Ishikawa (cell line): ENCODE data around the gene TMEM254.

Experiments used
- CEBPB ChIP-seq: IDR thresholded peaks from 2 replicates; pipeline ENCODE4 v1.6.1; 2012
- CREB1 ChIP-seq: IDR thresholded peaks from 2 replicates; pipeline ENCODE4 v1.6.1; 2012; ENCODE audit warnings: low read depth
- EGR1 ChIP-seq: IDR thresholded peaks from 2 replicates; pipeline ENCODE4 v1.6.1; 2012
- EP300 ChIP-seq: IDR thresholded peaks from 2 replicates; pipeline ENCODE4 v1.6.1; 2012; ENCODE audit warnings: borderline replicate concordance
- FOXM1 ChIP-seq: IDR thresholded peaks from 2 replicates; pipeline ENCODE4 v1.6.1; 2012; ENCODE audit warnings: low read depth, borderline replicate concordance
- MAX ChIP-seq: IDR thresholded peaks from 2 replicates; pipeline ENCODE4 v1.6.1; 2012
- NFIC ChIP-seq: IDR thresholded peaks from 2 replicates; pipeline ENCODE4 v1.6.1; 2012
- RAD21 ChIP-seq: IDR thresholded peaks from 2 replicates; pipeline ENCODE4 v1.6.1; 2012; ENCODE audit warnings: low read depth
- REST ChIP-seq: IDR thresholded peaks from 2 replicates; pipeline ENCODE4 v1.6.1; 2012; ENCODE audit warnings: low read depth, mild to moderate bottlenecking
- TAF1 ChIP-seq: IDR thresholded peaks from 2 replicates; pipeline ENCODE4 v1.6.1; 2012; ENCODE audit warnings: low read depth, mild to moderate bottlenecking
- TCF12 ChIP-seq: IDR thresholded peaks from 2 replicates; pipeline ENCODE4 v1.6.1; 2012; ENCODE audit warnings: low read depth
- TEAD4 ChIP-seq: IDR thresholded peaks from 2 replicates; pipeline ENCODE4 v1.6.1; 2012
- USF1 ChIP-seq: IDR thresholded peaks from 2 replicates; pipeline ENCODE4 v1.6.1; 2012
- YY1 ChIP-seq: IDR thresholded peaks from 2 replicates; pipeline ENCODE4 v1.6.1; 2012; ENCODE audit warnings: low read depth
- ZBTB7A ChIP-seq: IDR thresholded peaks from 2 replicates; pipeline ENCODE4 v1.6.1; 2012; ENCODE audit warnings: low read depth

The TMEM254 gene

GRCh38 chr10:80133206-80133605, 54.7 kb downstream of the TMEM254 start:
- TF ChIP-seq CEBPB (no peak), MAX (no peak), USF1 (no peak), TCF12 (no peak), RAD21 (no peak), EP300 (no peak), YY1 (no peak), FOXM1 (no peak), NFIC (no peak), ZBTB7A (no peak), TEAD4 (no peak), TAF1 (no peak), REST (no peak), EGR1 (no peak), CREB1 (no peak)

GRCh38 chr10:80136134-80136571, 57.7 kb downstream of the TMEM254 start:
- TF ChIP-seq EP300 (no peak), TCF12 (no peak), TEAD4 (no peak), FOXM1 (no peak), EGR1 (no peak)

GRCh38 chr10:80137031-80137862, 58.8 kb downstream of the TMEM254 start:
- TF ChIP-seq ZBTB7A: no peak
- no peak for TF ChIP-seq YY1

GRCh38 chr10:80137920-80138319, 59.5 kb downstream of the TMEM254 start:
- TF ChIP-seq EP300 (no peak), TAF1 (no peak), TCF12 (no peak), CEBPB (no peak), FOXM1 (no peak), EGR1 (no peak), REST (no peak), NFIC (no peak), TEAD4 (no peak), MAX (no peak), USF1 (no peak), YY1 (no peak), RAD21 (no peak), CREB1 (no peak), ZBTB7A (no peak)

GRCh38 chr10:80139265-80139664, 60.8 kb downstream of the TMEM254 start:
- TF ChIP-seq USF1 (no peak), EP300 (no peak), NFIC (no peak), ZBTB7A (no peak), EGR1 (no peak), RAD21 (no peak), TEAD4 (no peak), REST (no peak)
